Testis (tissue), 3 donors: Measurements from ENCODE around the gene FGF23. TPM values are rescaled to one million over a fixed set of nuclear protein-coding genes. Genes with fewer than 3 reads are reported as not detected.

ENCODE experiments used
- DNase-seq: peaks from one replicate; pipeline ENCODE4 v3.0.0-alpha.2; 2019
- H3K27ac ChIP-seq, 2 donors: fragments of 200-600 bp; sonication (generic); one replicate each; pipeline ENCODE4 v1.5.1; 2019
- H3K27me3 ChIP-seq: fragments of 200-600 bp; sonication (generic); one replicate; pipeline ENCODE4 v1.5.1; 2019
- H3K36me3 ChIP-seq: fragments of 200-600 bp; sonication (generic); one replicate; pipeline ENCODE4 v1.5.1; 2017; ENCODE audit warnings: low read depth; ENCODE audit errors: missing control alignments
- H3K4me1 ChIP-seq: fragments of 200-600 bp; sonication (generic); one replicate; pipeline ENCODE4 v1.5.1; 2019
- H3K4me3 ChIP-seq, 2 donors: fragments of 200-600 bp; sonication (generic); one replicate each; pipeline ENCODE4 v1.5.1; 2017 to 2019
- H3K9me3 ChIP-seq: fragments of 200-600 bp; sonication (generic); one replicate; pipeline ENCODE4 v1.5.1; 2017
- CTCF ChIP-seq, 3 experiments: fragments of 450-650 bp in 2 of 3; fragments of 200-600 bp in 1 of 3; sonication (generic) in 1 of 3; IDR thresholded peaks; one replicate each; pipeline ENCODE4 v1.5.1; 2016 to 2019; ENCODE audit warnings: antibody characterized with exemption in 3 of 3, mild to moderate bottlenecking in 2 of 3, moderate library complexity in 1 of 3
- POLR2A ChIP-seq: fragments of 450-650 bp; IDR thresholded peaks from one replicate; pipeline ENCODE4 v1.6.1; 2017; ENCODE audit warnings: antibody characterized with exemption, mild to moderate bottlenecking, moderate library complexity
- WGBS, 2 donors: methylation state at CpG; one replicate each; pipeline ENCODE4 v1.1.5; 2018; 5-methylcytosine and 5-hydroxymethylcytosine counted together
- intact Hi-C: fragments of 100-400 bp; cut with DNase I; formaldehyde crosslinking; loops from one replicate; pipeline ENCODE4 v1.15.1; 2023; ENCODE audit warnings: low total_unique reads
- polyA plus RNA-seq: library from polyadenylated mRNA; stranded (reverse); fragments of 350-450 nt; fragmentation: Illumina TruSeq; extraction: RNeasy Lipid Tissue Mini Kit (QIAGEN cat#74804); gene quantifications from one replicate; pipeline ENCODE4 v1.2.3, GENCODE V29; 2014; ENCODE audit warnings: low read depth, low replicate concordance; ENCODE audit not compliant: insufficient read depth
- total RNA-seq, 2 donors: library from RNA; depleted of rRNA; stranded (reverse); fragments of >200 nt; gene quantifications; one replicate each; pipeline ENCODE4 v1.2.3, GENCODE V29; 2016

Gene FGF23
- total and polyA plus RNA-seq, 3 donors from 2014 or later = 0.12 TPM; not detected in 2

GRCh38 chr12:4402996-4403395 is 23.5 kb upstream of the FGF23 start:
- Histone ChIP-seq H3K27me3 (no peaks in the 10 kb centered on the region), H3K4me3 (no peak overlapping the region), H3K4me1 (no peaks in the 10 kb centered on the region), H3K9me3 (no peaks in the 10 kb centered on the region), H3K27ac (no peak overlapping the region), H3K36me3 (no peaks in the 10 kb centered on the region)
- intact Hi-C loops = no loop called here
- no peak for TF ChIP-seq POLR2A
- TF ChIP-seq CTCF (IDR thresholded peaks at IDR 0.05) = no peak
- no peak for DNase-seq
- 83 to 84% methylated on average over 4 of the region's 4 CpGs for WGBS, 2 donors

- Histone ChIP-seq H3K9me3 (no peaks in the 10 kb centered on the region), H3K4me3 (no peak overlapping the region), H3K4me1 (no peaks in the 10 kb centered on the region), H3K36me3 (no peaks in the 10 kb centered on the region), H3K27ac (no peak overlapping the region), H3K27me3 (no peaks in the 10 kb centered on the region)
- TF ChIP-seq POLR2A (no peak), CTCF (IDR thresholded peaks at IDR 0.05) (no peak)
- WGBS, 2 donors = 78 to 89% methylated on average over 3 of the region's 3 CpGs
- no peak for DNase-seq
- intact Hi-C loops = no loop called here
Measured at GRCh38 chr12:4401117-4401516, 21.6 kb upstream of the FGF23 start.

GRCh38 chr12:4395818-4396217 is 16.3 kb upstream of the FGF23 start:
- no peak overlapping the region for H3K4me3 ChIP-seq
- no peaks in the 10 kb centered on the region for H3K36me3 ChIP-seq
- intact Hi-C loops = no loop called here
- TF ChIP-seq POLR2A = no peak
- TF ChIP-seq CTCF (IDR thresholded peaks at IDR 0.05) = no peak
- no peaks in the 10 kb centered on the region for H3K4me1 ChIP-seq
- no peaks in the 10 kb centered on the region for H3K27me3 ChIP-seq
- no peaks in the 10 kb centered on the region for H3K9me3 ChIP-seq
- H3K27ac ChIP-seq = no peak overlapping the region
- WGBS, 2 donors = 76 to 78% methylated on average over 2 of the region's 2 CpGs
- DNase-seq = no peak

GRCh38 chr12:4393211-4393610 is 13.7 kb upstream of the FGF23 start:
- Histone ChIP-seq H3K27me3 (no peaks in the 10 kb centered on the region), H3K4me3 (no peak overlapping the region), H3K4me1 (no peaks in the 10 kb centered on the region), H3K36me3 (no peaks in the 10 kb centered on the region), H3K27ac (no peak overlapping the region), H3K9me3 (no peaks in the 10 kb centered on the region)
- TF ChIP-seq POLR2A = no peak
- DNase-seq = no peak
- 75 to 82% methylated on average over 5 of the region's 5 CpGs for WGBS, 2 donors
- intact Hi-C loops = no loop called here

GRCh38 chr12:4392223-4392742 is 12.8 kb upstream of the FGF23 start:
- H3K36me3 ChIP-seq = no peaks in the 10 kb centered on the region
- no peak overlapping the region for H3K27ac ChIP-seq
- H3K4me1 ChIP-seq = no peaks in the 10 kb centered on the region
- no peaks in the 10 kb centered on the region for H3K9me3 ChIP-seq
- TF ChIP-seq CTCF (IDR thresholded peaks at IDR 0.05) (no peak), POLR2A (no peak)
- intact Hi-C loops = no loop called here
- H3K27me3 ChIP-seq = no peaks in the 10 kb centered on the region
- 39 to 53% methylated on average over 3 to 4 of the region's 15 CpGs for WGBS, 2 donors
- no peak for DNase-seq
- no peak overlapping the region for H3K4me3 ChIP-seq
